HG02981 (cell line): ENCODE measurements around the gene PANK2.
"Not testable (repeated sequence)": the region's sequence is repeated elsewhere in the genome, so short reads cannot be mapped to it uniquely, and the experiment has no call there.

Experiments
- ATAC-seq: cut with Tn5 transposase; IDR thresholded peaks from one replicate; pipeline ENCODE4 v1.9.1; 2021; ENCODE audit warnings: mild to moderate bottlenecking, moderate library complexity; ENCODE audit not compliant: unreplicated experiment

The PANK2 gene

DNA sequence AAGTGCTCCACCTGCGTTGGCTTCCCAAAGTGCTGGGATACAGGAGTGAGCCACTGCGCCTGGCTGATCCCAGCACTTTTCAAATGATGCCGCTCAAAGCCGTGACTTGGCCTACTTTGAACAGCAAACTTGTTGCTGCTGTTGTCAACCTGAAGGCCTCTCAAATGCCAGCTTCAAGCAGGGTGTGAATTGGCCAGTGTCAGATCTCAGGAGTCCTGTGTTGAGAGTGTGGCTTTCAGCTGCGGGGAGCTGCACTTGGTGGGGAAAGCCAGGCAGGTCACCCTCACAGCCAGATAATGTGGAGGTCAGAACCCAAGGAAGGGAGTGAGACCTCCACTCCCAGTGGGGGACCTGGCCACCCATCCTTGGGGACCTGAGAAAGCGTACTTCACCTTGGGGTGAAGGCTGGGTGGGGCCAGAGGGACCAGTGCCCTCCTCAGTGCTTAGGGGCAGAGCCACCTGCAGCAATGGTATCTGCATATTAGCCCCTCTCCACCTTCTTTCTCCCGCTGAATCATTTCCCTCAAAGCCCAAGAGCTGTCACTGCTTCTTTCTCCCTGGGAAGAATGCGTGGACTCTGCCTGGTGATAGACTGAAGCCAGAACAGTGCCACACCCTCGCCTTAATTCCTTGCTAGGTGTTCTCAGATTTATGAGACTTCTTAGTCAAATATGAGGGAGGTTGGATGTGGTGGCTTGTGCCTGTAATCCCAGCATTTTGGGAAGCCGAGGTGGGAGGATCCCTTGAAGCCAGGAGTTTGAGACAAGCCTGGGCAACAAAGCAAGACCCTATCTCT lies 19.1 kb upstream of the PANK2 start:
- ATAC-seq = no peak

- no peak for ATAC-seq
Observed at GRCh38 chr20:3871550-3872265, 17.5 kb upstream of the PANK2 start.

- ATAC-seq = no peak
Observed at GRCh38 chr20:3873507-3873906, 15.7 kb upstream of the PANK2 start.

DNA sequence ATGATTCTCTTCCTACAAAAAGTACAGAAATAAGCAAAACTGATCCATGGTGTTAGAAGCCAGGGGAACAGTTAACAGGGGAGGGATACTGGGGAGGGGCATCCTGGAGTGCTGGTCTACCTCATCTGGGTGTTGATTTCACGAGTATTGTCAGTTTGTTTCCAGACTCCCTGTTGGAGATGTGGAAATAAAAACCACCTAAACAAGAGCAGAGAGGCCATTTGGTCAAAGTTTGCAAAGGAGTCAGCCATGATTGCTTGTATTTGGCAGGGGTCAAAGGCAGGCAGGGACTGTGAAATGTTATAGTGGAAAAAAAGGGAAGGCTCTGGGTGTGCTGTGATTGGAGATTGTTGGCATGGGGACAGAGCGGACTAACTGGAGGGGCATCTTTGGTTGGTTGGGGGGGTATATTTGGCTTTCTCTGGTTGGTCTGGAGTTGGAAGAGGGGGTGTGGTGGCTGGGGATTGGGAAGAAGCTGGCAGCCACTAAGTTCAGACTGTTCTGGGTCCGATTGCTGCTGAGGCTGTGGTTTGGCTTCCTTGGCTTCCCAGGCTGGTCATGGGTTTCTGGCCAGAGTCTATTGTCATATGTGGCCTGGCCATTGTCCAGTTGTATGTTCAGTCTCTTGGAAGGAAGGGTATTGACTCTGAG lies 14.9 kb upstream of the PANK2 start:
- ATAC-seq = no peak

GRCh38 chr20:3875378-3875974 lies 13.7 kb upstream of the PANK2 start:
- ATAC-seq = no peak

GRCh38 chr20:3876000-3876399 lies 13.2 kb upstream of the PANK2 start:
- no peak for ATAC-seq

DNA sequence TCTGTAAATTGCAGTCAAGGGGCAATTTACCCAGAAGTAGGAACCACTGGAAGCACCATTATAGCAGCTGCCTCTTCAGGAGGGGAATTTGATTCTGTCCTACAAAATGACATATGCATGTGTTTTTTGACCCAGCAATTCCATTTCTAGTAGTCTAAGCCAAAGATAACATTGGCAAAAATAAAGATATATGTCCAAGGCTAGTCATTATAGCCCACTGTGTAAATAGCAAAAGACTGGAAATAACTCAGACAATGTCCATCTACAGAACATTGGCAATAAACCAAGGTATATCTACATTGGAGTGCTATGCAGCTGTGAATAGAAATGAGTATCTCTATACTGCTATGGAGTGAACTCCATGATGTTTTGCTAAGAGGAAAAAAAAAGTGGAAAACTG lies 12.5 kb upstream of the PANK2 start:
- ATAC-seq = no peak

- not testable (repeated sequence) for ATAC-seq
Observed at GRCh38 chr20:3878921-3879274, 10.3 kb upstream of the PANK2 start.

DNA sequence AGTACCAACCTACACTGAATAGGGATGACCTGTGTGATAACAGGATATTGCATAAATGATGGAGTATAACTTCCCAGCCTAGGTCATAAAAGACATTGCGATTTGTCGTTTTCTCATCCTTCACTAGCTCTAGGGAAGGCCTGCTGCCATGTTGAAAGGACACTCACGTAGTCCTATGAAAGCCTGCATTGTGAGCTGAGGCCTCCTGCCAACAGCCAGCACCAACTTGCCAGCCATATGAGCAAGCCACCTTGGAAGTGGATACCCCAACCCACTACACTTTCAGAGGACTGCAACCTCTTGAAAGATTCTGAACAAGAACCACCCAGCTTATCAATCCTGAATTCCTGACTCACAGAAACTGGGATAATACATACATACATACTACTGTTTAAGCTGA lies 3.5 kb upstream of the PANK2 start:
- ATAC-seq = no peak

- no peak for ATAC-seq
Observed at GRCh38 chr20:3887876-3888620, 1.1 kb upstream of the PANK2 start.

- peak; percentile 12 for ATAC-seq
Observed at GRCh38 chr20:3889489-3890397, 556 bp downstream of the PANK2 start.

GRCh38 chr20:3890398-3890751 lies 1.2 kb downstream of the PANK2 start:
- ATAC-seq = no peak

DNA sequence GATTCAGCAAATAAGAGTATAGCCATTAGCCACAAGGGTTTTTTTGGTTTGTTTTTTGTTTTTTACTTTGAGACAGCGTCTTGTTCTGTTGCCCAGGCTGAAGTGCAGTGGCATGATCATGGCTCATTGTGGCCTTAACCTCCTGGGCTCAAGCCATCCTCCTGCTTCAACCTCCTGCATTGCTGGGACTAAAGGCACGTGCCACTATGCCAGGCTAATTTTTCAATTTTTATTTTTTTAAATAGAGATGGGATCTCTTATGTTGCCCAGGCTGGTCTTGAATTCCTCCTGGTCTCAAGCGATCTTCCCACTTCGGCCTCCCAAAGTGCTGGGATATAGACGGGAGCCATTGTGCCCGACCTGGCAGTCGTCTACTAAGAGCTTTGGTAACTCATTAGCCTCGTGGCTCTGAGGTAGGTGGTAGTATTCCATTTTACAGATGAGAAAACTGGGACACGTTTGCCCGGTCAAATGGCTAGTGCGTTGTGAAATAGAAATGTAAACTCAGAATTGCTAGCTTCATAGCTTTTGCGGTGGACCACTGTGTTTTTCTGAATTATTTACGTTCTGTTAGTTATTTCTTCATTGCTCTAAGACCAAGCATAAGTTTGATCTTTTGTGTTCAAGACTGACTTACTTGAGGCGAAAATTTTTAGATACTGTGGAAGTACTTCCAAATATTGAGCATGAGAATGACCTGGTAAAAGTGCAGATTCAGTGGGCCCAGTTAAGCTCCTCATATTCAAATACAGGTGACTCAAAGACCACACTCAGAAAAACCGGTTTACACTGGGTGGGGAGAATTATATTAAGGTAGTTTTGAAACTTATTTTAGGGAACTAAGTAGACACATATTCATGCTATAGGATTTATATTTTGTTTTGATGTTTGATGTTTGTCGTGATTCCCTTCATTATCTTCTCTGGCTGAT lies 2.1 kb downstream of the PANK2 start:
- no peak for ATAC-seq

DNA sequence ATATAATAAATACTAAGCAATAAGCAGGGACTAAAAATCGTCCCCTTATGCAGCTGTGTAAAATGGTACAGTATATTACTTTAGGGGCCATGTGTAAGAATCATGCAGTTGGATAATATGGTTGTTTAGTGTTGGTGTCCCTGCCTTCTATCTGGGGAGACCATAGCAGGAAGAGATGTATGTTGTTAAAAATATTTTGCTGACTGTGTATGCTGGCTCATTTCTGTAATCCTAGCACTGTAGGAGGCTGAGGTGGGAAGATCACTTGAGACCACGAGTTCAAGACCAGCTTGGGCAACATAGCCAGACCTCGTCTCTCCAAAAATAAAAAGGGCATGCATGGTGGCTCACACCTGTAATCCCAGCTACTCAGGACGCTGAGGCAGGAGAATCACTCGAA lies 5.6 kb downstream of the PANK2 start:
- ATAC-seq = no peak

GRCh38 chr20:3896302-3896701 lies 7.1 kb downstream of the PANK2 start:
- ATAC-seq = no peak

- no peak for ATAC-seq
Observed at GRCh38 chr20:3896853-3897583, 7.8 kb downstream of the PANK2 start.

- not testable (repeated sequence) for ATAC-seq
Observed at GRCh38 chr20:3898181-3898580, 9.0 kb downstream of the PANK2 start.

DNA sequence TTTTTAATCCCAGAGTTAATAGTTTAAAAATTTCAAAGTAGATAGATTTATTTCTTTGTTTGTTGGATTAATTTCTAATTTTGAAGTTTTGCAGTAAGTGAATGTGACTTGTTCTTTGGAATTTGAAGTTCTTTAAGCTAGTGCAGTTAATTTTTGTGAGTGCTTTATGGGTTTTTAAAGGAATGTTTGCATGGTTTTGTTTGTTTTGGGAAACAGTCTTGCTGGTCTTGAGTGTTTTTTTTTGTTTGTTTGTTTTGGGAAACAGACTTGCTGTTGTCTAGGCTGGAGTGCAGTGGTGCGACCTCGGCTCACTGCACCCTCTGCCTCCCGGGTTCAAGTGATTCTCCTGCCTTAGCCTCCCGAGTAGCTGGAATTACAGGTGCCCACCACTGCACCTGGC lies 9.5 kb downstream of the PANK2 start:
- no peak for ATAC-seq
